ENCODE results near the gene TMEM254.

The TMEM254 gene

DNA sequence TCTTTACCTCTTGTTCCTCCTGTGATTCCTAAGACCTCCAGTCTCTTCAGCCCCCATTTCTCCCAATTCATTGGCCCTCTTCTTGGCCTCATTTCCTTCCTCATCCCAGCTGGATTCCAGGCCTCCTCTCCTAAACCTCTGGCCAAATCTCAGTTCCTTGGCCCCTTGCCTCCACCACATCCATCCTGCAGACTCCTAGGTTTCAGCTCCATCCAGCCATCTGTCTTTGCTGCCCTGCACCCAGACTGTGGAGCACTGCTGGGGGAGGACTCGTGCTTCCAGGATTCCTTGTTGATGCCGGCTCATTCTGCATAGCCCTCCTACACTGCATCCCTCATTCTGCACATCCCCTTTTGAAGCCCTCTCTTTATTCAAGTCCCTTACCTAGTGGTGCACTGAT lies 60.8 kb downstream of the TMEM254 start:
- H3K36me3 ChIP-seq (ENCODE audit: control insufficient read depth, low read length) = no peaks in the 10 kb centered on the region
- H3F3A ChIP-seq (ENCODE audit: control insufficient read depth, insufficient read depth) = no peaks in the 10 kb centered on the region
- no peak overlapping the region for H3K27ac ChIP-seq (ENCODE audit: low read depth, low read length)
- H3K9me3 ChIP-seq (ENCODE audit: control insufficient read depth, insufficient read depth, low read length) = no peaks in the 10 kb centered on the region
- H3K4me2 ChIP-seq (ENCODE audit: low read length) = no peak overlapping the region
- H3K9me2 ChIP-seq (replicated peaks; ENCODE audit: control insufficient read depth, low read length) = no peaks in the 10 kb centered on the region
- peaks cover 8% of the 10 kb centered on the region for H3K27me3 ChIP-seq (ENCODE audit: control insufficient read depth, low read length)
- H3K79me2 ChIP-seq (ENCODE audit: control insufficient read depth, low read length) = no peaks in the 10 kb centered on the region
- peaks cover 5% of the 10 kb centered on the region for H3K4me1 ChIP-seq (ENCODE audit: control insufficient read depth, low read length)
- H3K4me3 ChIP-seq (ENCODE audit: low read length) = no peak overlapping the region
- TF ChIP-seq, protein P1, sequence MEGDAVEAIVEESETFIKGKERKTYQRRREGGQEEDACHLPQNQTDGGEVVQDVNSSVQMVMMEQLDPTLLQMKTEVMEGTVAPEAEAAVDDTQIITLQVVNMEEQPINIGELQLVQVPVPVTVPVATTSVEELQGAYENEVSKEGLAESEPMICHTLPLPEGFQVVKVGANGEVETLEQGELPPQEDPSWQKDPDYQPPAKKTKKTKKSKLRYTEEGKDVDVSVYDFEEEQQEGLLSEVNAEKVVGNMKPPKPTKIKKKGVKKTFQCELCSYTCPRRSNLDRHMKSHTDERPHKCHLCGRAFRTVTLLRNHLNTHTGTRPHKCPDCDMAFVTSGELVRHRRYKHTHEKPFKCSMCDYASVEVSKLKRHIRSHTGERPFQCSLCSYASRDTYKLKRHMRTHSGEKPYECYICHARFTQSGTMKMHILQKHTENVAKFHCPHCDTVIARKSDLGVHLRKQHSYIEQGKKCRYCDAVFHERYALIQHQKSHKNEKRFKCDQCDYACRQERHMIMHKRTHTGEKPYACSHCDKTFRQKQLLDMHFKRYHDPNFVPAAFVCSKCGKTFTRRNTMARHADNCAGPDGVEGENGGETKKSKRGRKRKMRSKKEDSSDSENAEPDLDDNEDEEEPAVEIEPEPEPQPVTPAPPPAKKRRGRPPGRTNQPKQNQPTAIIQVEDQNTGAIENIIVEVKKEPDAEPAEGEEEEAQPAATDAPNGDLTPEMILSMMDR (IDR thresholded peaks at IDR 0.05; ENCODE audit: low read depth, low read length, poor library complexity, severe bottlenecking) = no peak
- no peak for TF ChIP-seq EZH2phosphoT487 (IDR thresholded peaks at IDR 0.05; ENCODE audit: borderline replicate concordance, low read length)
- H4K20me1 ChIP-seq (ENCODE audit: control insufficient read depth, insufficient read depth, low read depth, low read length) = no peaks in the 10 kb centered on the region

DNA sequence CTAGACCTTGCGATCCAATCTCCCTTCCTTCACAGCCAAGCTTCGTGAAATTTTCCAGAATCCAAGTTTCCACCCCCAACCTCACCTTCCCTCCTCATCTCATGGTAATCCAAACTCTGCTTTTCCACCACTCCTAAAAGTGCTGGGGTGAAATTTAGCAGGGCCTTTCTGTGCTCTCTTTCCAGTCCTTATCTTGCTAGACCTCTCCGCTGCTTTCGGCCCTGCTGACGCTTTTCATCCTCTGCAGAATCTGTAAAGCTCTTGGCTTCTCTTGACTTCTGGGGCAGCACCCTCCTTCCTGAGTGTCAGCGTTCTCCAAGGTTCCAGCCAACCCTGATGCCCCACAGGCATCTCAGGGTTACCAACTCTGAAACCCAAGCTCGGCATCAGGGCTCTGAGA lies 61.8 kb downstream of the TMEM254 start:
- H3K27ac ChIP-seq (ENCODE audit: low read depth, low read length) = no peak overlapping the region
- H3K79me2 ChIP-seq (ENCODE audit: control insufficient read depth, low read length) = no peaks in the 10 kb centered on the region
- no peaks in the 10 kb centered on the region for H4K20me1 ChIP-seq (ENCODE audit: control insufficient read depth, insufficient read depth, low read depth, low read length)
- H3F3A ChIP-seq (ENCODE audit: control insufficient read depth, insufficient read depth) = no peaks in the 10 kb centered on the region
- H3K4me1 ChIP-seq (ENCODE audit: control insufficient read depth, low read length) = peaks cover 14% of the 10 kb centered on the region
- H3K9me3 ChIP-seq (ENCODE audit: control insufficient read depth, insufficient read depth, low read length) = no peaks in the 10 kb centered on the region
- H3K4me3 ChIP-seq (ENCODE audit: low read length) = no peak overlapping the region
- H3K36me3 ChIP-seq (ENCODE audit: control insufficient read depth, low read length) = no peaks in the 10 kb centered on the region
- H3K4me2 ChIP-seq (ENCODE audit: low read length) = no peak overlapping the region
- no peaks in the 10 kb centered on the region for H3K9me2 ChIP-seq (replicated peaks; ENCODE audit: control insufficient read depth, low read length)
- H3K27me3 ChIP-seq (ENCODE audit: control insufficient read depth, low read length) = peaks cover 15% of the 10 kb centered on the region
- TF ChIP-seq, protein P1 (IDR thresholded peaks at IDR 0.05; ENCODE audit: low read depth, low read length, poor library complexity, severe bottlenecking) = no peak
- no peak for TF ChIP-seq EZH2phosphoT487 (IDR thresholded peaks at IDR 0.05; ENCODE audit: borderline replicate concordance, low read length)

DNA sequence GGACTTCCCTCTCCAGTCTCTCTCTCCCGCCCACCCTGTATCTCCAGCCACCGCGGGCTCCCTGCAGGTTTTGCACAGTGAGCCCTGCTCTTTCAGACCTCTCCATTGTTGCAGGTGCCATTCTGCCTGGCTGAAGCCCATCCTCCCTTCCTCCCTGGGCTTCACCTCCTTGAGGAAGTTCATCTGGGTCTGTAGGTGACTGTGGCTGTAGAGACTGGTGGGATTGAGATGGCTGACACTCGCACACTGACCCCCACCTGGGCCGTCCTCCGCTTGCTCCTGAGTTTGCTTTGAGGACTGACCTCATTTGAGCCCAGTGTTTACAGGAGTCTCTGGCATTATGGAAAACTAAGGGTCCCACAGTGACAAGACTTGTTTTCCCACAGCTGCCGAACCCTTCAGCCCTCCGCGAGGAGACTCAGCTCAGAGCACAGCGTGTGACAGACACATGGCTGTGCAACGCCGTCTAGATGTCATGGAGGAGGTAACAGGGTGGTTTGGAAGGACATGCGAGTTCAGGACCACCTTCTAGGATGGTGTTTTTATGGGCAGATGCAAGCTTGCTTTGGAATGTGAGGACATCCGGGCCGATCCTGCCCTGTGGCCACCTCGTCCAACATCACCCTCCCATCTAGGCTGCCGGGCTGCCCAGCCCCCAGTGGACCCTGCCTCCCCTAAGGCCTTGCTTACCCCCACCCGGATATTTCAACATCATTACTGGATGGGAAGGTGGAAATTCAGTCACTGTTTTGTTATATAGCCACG lies 63.4 kb downstream of the TMEM254 start:
- H3K9me2 ChIP-seq (replicated peaks; ENCODE audit: control insufficient read depth, low read length) = no peaks in the 10 kb centered on the region
- H3F3A ChIP-seq (ENCODE audit: control insufficient read depth, insufficient read depth) = peaks cover 8% of the 10 kb centered on the region
- peaks cover 14% of the 10 kb centered on the region for H3K4me1 ChIP-seq (ENCODE audit: control insufficient read depth, low read length)
- H3K4me2 ChIP-seq (ENCODE audit: low read length) = no peak overlapping the region
- H3K79me2 ChIP-seq (ENCODE audit: control insufficient read depth, low read length) = no peaks in the 10 kb centered on the region
- no peak overlapping the region for H3K27ac ChIP-seq (ENCODE audit: low read depth, low read length)
- TF ChIP-seq EZH2phosphoT487 (IDR thresholded peaks at IDR 0.05; ENCODE audit: borderline replicate concordance, low read length) = no peak
- TF ChIP-seq, protein P1 (IDR thresholded peaks at IDR 0.05; ENCODE audit: low read depth, low read length, poor library complexity, severe bottlenecking) = no peak
- no peaks in the 10 kb centered on the region for H4K20me1 ChIP-seq (ENCODE audit: control insufficient read depth, insufficient read depth, low read depth, low read length)
- H3K36me3 ChIP-seq (ENCODE audit: control insufficient read depth, low read length) = no peaks in the 10 kb centered on the region
- H3K27me3 ChIP-seq (ENCODE audit: control insufficient read depth, low read length) = peaks cover 17% of the 10 kb centered on the region
- no peaks in the 10 kb centered on the region for H3K9me3 ChIP-seq (ENCODE audit: control insufficient read depth, insufficient read depth, low read length)
- no peak overlapping the region for H3K4me3 ChIP-seq (ENCODE audit: low read length)
